ENCODE results near the gene PRR19. TPM values are rescaled to one million over a fixed set of nuclear protein-coding genes. Genes with fewer than 3 reads are reported as not detected.

Gene PRR19
- total RNA-seq, 2 experiments from 2014 or later: 0.16 TPM; not detected in 1

DNA sequence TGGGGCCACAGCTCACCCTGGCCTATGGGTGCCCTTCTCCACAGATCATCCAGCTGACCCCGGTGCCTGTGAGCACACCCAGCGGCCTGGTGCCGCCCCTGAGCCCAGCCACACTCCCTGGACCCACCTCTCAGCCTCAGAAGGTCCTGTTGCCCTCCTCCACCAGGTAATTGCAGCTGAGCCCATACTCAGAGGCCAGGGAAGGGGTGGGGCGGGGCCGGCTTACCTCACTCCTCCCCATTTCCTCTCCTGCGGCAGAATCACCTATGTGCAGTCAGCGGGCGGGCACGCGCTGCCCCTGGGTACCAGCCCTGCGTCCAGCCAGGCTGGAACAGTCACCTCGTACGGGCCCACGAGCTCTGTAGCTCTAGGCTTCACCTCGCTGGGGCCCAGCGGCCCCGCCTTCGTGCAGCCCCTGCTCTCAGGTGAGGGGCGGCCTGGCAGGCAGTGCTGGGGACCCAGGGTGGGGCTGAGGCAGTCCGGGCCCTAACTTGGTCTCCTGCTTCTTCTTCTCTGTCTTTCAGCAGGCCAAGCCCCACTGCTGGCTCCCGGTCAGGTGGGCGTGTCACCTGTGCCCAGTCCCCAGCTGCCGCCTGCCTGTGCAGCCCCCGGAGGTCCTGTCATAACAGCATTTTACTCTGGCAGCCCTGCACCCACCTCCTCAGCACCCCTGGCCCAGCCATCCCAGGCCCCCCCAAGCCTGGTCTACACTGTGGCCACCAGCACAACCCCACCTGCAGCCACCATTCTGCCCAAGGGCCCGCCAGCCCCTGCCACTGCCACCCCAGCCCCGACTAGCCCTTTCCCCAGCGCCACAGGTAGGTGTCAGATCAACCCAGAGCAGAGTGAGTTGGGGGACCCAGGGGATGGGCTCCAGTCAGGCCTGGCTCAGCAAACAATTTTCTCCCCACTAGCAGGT is 9.6 kb upstream of the PRR19 start:
- Histone ChIP-seq H3K27ac (ENCODE audit: low read depth in 1 of 2, low read length in 2 of 2) (no peak overlapping the region), H3K4me3 (ENCODE audit: low read length) (no peak overlapping the region), H3K27me3 (ENCODE audit: control insufficient read depth in 1 of 2, insufficient read depth in 2 of 2, low read length in 2 of 2) (no peaks in the 10 kb centered on the region), H3K4me1 (ENCODE audit: insufficient read depth, low read length) (peaks cover 29% of the 10 kb centered on the region), H3K9me3 (ENCODE audit: control insufficient read depth in 1 of 2, insufficient read depth in 1 of 2, low read length in 2 of 2) (no peaks in the 10 kb centered on the region), H3K36me3 (ENCODE audit: insufficient read depth, low read length) (peaks cover 74% of the 10 kb centered on the region)
- DNase-seq: peak in 1 of 14 experiments; percentile 26
- peaks cover 75% of the 10 kb centered on the region for H3K36me3 Mint-ChIP-seq (ENCODE audit: low read depth)
- intact Hi-C loops (cut with DNase I, micrococcal nuclease): no loop called here
- H3K27ac Mint-ChIP-seq: no peak overlapping the region
- no peaks in the 10 kb centered on the region for H3K27me3 Mint-ChIP-seq
- H3K4me1 Mint-ChIP-seq (ENCODE audit: low read depth): peaks cover 15% of the 10 kb centered on the region
- POLR2A ChIA-PET: no interaction called here
- no peak overlapping the region for H3K4me3 Mint-ChIP-seq
- ATAC-seq (ENCODE audit: poor library complexity): no peak
- CTCF ChIA-PET: no interaction called here
- H3K9me3 Mint-ChIP-seq: no peaks in the 10 kb centered on the region
- TF ChIP-seq, protein P1, sequence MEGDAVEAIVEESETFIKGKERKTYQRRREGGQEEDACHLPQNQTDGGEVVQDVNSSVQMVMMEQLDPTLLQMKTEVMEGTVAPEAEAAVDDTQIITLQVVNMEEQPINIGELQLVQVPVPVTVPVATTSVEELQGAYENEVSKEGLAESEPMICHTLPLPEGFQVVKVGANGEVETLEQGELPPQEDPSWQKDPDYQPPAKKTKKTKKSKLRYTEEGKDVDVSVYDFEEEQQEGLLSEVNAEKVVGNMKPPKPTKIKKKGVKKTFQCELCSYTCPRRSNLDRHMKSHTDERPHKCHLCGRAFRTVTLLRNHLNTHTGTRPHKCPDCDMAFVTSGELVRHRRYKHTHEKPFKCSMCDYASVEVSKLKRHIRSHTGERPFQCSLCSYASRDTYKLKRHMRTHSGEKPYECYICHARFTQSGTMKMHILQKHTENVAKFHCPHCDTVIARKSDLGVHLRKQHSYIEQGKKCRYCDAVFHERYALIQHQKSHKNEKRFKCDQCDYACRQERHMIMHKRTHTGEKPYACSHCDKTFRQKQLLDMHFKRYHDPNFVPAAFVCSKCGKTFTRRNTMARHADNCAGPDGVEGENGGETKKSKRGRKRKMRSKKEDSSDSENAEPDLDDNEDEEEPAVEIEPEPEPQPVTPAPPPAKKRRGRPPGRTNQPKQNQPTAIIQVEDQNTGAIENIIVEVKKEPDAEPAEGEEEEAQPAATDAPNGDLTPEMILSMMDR (IDR thresholded peaks at IDR 0.05): no peak

DNA sequence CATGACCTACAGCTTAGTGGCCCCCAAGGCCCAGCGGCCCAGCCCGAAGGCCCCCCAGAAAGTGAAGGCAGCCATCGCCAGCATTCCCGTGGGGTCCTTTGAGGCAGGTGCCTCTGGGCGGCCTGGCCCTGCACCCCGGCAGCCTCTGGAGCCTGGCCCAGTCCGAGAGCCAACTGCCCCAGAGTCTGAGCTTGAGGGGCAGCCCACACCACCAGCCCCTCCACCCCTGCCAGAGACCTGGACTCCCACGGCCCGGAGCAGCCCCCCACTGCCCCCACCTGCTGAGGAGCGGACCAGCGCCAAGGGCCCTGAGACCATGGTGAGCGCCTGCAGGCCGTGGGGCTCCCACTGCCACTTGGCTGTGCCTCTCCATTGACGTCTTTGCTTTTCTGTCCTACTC is 9.0 kb upstream of the PRR19 start:
- CTCF ChIA-PET: no interaction called here
- intact Hi-C loops (cut with DNase I, micrococcal nuclease): no loop called here
- Histone ChIP-seq H3K27me3 (ENCODE audit: control insufficient read depth in 1 of 2, insufficient read depth in 2 of 2, low read length in 2 of 2) (no peaks in the 10 kb centered on the region), H3K4me3 (ENCODE audit: low read length) (no peak overlapping the region), H3K36me3 (ENCODE audit: insufficient read depth, low read length) (peaks cover 68% of the 10 kb centered on the region), H3K27ac (ENCODE audit: low read depth in 1 of 2, low read length in 2 of 2) (no peak overlapping the region), H3K9me3 (ENCODE audit: control insufficient read depth in 1 of 2, insufficient read depth in 1 of 2, low read length in 2 of 2) (no peaks in the 10 kb centered on the region), H3K4me1 (ENCODE audit: insufficient read depth, low read length) (peaks cover 29% of the 10 kb centered on the region)
- no peak overlapping the region for H3K27ac Mint-ChIP-seq
- DNase-seq (no peak), ATAC-seq (ENCODE audit: poor library complexity) (no peak)
- no peak overlapping the region for H3K4me3 Mint-ChIP-seq
- peaks cover 71% of the 10 kb centered on the region for H3K36me3 Mint-ChIP-seq (ENCODE audit: low read depth)
- H3K4me1 Mint-ChIP-seq (ENCODE audit: low read depth): peaks cover 15% of the 10 kb centered on the region
- POLR2A ChIA-PET: no interaction called here
- H3K27me3 Mint-ChIP-seq: no peaks in the 10 kb centered on the region
- TF ChIP-seq, protein P1 (IDR thresholded peaks at IDR 0.05): no peak
- no peaks in the 10 kb centered on the region for H3K9me3 Mint-ChIP-seq

DNA sequence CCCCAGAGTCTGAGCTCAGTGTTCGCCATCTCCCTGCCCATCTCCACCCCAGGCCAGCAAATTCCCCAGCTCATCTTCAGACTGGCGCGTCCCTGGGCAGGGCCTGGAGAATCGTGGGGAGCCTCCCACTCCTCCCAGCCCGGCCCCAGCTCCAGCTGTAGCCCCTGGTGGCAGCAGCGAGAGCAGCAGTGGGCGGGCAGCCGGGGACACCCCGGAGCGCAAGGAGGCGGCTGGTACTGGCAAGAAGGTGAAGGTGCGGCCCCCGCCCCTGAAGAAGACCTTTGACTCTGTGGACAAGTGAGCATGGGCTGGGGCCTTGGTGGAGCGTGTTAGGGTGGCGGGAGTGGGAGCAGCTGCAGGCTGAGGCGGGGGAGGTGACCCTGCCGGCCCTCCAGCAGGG is 8.4 kb upstream of the PRR19 start:
- Mint-ChIP-seq H3K9me3 (no peaks in the 10 kb centered on the region), H3K4me1 (ENCODE audit: low read depth) (peaks cover 15% of the 10 kb centered on the region), H3K27me3 (no peaks in the 10 kb centered on the region), H3K36me3 (ENCODE audit: low read depth) (peaks cover 66% of the 10 kb centered on the region), H3K27ac (no peak overlapping the region), H3K4me3 (no peak overlapping the region)
- peaks cover 62% of the 10 kb centered on the region for H3K36me3 ChIP-seq (ENCODE audit: insufficient read depth, low read length)
- no peaks in the 10 kb centered on the region for H3K27me3 ChIP-seq (ENCODE audit: control insufficient read depth in 1 of 2, insufficient read depth in 2 of 2, low read length in 2 of 2)
- DNase-seq (no peak), ATAC-seq (ENCODE audit: poor library complexity) (no peak)
- TF ChIP-seq, protein P1 (IDR thresholded peaks at IDR 0.05): no peak
- ChIA-PET POLR2A (no interaction called here), CTCF (no interaction called here)
- H3K4me3 ChIP-seq (ENCODE audit: low read length): no peak overlapping the region
- intact Hi-C loops (cut with DNase I, micrococcal nuclease): no loop called here
- peaks cover 29% of the 10 kb centered on the region for H3K4me1 ChIP-seq (ENCODE audit: insufficient read depth, low read length)
- no peaks in the 10 kb centered on the region for H3K9me3 ChIP-seq (ENCODE audit: control insufficient read depth in 1 of 2, insufficient read depth in 1 of 2, low read length in 2 of 2)
- H3K27ac ChIP-seq (ENCODE audit: low read depth in 1 of 2, low read length in 2 of 2): no peak overlapping the region

Data from CD4-positive, alpha-beta T cell (primary cell).